Activated effector memory CD4-positive, alpha-beta T cell treated with anti-CD3 and anti-CD28 coated beads, Interleukin-2, amount 50 U/mL, for 16 hours (primary cell): Measurements from ENCODE around the gene PLEKHS1.
"Not testable (repeated sequence)": the region's sequence is repeated elsewhere in the genome, so short reads cannot be mapped to it uniquely, and the experiment has no call there.

Source experiments
- DNase-seq: peaks from one replicate; pipeline ENCODE4 v3.0.0-alpha.2; 2020

PLEKHS1 gene

DNA sequence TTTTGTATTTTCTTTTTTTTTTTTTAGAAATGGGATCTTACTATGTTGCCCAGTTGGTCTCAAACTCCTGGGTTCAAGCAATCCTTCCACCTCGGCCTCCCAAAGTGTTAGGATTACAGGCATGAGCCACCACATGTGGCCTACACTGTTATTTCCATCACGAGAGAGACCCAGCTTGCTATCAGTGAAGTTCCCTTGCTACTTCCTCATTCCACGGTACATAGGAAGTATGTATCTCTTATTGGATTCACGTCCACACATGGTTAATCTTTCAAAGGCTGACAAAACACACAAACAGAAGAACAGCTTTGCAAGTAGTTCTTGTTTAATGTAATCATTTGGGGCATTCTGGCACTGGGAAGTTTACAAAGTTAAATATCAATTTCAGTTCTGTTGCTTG, 51.5 kb downstream of the PLEKHS1 start:
- DNase-seq: no peak

DNA sequence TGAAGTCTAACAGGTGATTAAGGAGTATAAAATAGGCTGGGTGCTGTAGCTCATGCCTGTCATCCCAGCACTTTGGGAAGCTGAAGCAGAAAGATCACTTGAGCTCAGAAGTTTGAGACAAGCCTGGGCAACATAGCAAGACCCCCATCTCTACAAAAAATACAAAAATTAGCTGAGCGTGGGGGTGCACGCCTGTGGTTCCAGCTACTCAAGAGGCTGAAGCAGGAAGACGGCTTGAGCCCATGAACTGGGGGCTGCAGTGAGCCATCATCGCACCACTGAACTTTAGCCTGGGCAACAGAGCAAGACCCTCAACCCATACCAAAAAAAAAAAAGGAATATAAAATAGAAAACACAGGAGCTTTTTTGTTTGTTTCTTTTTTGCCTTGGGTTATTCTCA, 55.0 kb downstream of the PLEKHS1 start:
- DNase-seq: no peak

DNA sequence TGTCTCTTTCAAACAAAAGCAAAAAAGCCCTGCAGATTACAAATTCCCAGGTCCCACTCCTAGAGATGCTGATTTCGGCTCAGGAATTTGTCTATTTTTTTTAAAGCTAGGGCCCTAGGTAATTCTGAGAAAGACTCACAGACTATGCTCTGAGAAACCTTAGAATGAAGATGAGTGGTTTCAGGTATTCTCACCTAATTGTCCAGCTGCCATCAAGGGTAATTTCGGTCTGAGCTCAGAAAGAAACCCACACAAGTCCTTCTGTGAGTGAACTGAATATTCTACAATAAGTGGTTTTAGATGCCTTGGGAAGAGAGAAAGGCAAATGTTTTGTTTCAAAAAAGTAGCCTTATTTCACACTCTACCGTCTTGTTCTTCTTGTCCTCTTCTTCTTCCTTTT, 56.7 kb downstream of the PLEKHS1 start:
- no peak for DNase-seq

DNA sequence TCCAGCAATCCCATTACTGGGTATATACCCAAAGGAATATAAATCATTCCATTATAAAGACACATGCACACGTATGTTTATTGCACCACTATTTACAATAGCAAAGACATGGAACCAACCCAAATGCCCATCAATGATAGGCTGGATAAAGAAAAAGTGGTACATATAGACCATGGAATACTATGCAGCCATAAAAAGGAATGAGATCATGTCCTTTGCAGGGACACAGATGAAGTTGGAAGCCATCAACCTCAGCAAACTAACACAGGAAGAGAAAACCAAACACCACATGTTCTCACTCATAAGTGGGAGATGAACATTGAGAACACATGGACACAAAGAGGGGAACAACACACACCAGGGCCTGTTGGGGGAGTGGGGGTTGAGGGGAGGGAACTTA, 63.2 kb downstream of the PLEKHS1 start:
- DNase-seq: not testable (repeated sequence)

DNA sequence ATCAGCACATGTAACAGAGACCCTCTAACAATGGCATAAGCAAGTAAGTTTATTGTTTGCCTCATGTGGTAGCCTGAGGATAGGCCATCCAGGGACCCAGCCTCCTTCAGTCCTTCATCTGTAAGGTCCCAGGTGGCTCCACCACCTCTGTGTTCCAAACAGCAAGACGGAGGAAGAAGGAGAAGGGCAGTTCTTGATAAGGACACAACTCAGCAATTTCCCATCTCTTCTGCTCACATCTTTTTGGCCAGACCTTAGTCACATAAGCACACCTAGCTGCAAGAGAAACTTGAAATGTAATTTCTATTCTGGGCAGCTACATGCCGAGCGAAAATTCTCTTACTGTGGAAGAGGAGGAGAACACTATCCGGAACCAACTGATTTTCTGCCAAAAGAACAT, 68.5 kb downstream of the PLEKHS1 start:
- no peak for DNase-seq

DNA sequence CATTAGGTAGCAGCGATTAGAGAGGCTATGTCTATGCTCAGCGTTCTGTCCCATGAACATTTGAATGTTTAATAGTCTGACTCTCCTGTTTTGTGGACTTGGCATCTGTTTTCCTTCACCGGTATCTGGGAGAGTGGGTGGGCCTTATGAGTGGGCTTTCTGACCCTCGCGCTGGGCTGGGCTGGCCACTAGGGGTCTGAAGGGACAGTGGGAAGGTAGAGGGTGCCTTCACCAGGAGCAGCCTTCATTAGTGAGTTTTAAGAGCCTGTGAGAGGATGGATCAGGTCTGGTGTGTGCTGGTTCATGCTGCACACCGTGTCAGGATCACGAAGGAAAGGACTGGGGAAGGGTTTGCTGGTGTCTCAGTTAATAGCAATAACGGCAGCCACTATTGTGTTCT, 69.0 kb downstream of the PLEKHS1 start:
- no peak for DNase-seq

DNA sequence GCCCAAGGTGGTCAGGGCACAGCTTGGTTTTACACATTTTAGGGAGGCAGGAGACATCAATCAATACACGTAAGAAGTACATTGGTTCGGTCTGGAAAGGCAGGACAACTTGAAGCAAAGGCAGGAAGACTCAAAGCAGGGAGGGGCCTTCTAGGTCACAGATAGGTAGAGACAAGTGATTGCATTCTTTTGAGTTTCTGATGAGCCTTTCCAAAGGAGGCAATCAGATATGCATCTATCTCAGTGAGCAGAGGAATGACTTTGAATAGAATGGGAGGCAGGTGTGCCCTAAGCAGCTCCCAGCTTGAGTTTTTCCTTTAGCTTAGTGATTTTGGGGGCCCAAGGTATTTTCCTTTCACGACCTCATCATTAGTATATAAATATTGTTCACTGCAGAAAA, 69.8 kb downstream of the PLEKHS1 start:
- not testable (repeated sequence) for DNase-seq

DNA sequence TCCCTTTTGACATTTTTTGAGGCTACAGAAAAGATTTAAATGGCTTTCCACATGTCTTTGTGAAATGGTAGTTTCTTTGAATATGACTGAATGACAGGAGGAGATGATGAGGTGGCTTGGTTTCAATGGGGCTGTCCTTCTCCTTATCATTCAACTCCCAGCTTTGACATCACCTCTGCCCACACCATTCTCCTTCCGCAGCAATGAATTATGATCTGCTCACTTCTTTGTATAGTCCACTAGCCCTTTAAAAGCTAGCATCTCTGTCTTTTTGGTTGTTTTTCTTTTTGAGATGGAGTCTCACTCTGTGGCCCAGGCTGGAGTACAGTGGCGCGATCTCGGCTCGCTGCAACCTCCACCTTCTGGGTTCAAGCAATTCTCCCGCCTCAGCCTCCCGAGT, 70.7 kb downstream of the PLEKHS1 start:
- no peak for DNase-seq

DNA sequence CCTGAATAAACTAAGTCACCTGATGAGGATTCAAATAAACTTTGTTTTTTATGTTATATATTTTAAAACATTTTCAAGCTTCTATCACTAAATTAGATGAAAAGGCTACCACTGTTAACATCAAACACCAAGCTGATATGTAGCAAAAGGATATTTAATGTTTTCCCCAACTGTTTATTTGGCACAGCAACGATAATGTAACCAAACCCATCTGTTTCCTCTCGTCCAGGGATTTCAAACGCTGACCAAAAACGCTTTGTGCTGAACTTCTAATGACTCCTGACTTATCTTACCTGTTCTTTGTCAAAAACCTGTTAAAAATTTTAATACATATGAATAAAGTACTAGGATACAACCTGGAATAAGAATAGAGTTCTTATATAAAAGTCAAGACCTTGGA, 71.9 kb downstream of the PLEKHS1 start:
- no peak for DNase-seq

DNA sequence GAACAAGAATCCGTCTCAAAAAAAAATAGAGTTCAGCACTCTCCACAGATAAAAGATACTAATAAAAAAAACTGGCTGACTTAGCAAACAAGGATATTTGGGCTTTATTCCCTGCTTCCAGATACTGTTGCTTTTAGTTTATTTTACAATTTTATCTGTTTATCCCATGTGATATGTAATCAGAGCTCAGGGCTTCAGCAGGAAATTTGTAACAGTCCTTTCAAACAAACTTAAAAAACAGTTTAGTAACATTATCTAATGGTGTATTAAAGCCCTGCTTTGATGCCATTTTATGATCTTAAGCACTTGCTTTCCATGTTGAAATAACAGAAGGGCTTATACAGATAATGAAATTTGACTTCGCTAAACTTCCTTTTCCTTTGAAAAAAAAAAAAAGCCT, 74.3 kb downstream of the PLEKHS1 start:
- DNase-seq: no peak

DNA sequence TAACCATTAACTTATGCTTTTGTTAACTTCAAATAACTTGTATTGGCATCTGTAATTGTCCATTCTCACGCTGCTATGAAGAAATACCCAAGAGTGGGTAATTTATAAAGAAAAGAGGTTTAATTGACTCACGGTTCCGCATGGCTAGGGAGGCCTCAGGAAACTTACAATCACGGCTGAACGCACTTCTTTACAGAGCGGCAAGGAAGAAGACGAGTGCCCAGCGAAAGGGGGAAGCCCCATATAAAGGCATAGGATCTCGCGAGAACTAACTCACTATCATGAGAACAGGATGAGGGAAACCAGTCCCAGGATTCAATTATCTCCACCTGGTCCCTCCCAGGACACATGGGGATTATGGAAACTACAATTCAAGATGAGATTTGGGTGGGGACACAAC, 77.1 kb downstream of the PLEKHS1 start:
- not testable (repeated sequence) for DNase-seq
